GM18868 (cell line): ENCODE data around the gene AHNAK.
"Not testable (repeated sequence)": the region's sequence is repeated elsewhere in the genome, so short reads cannot be mapped to it uniquely, and the experiment has no call there.

Experiments
- ATAC-seq: cut with Tn5 transposase; IDR thresholded peaks from one replicate; pipeline ENCODE4 v1.9.1; 2021; ENCODE audit warnings: mild to moderate bottlenecking, moderate library complexity; ENCODE audit not compliant: unreplicated experiment

The AHNAK gene

GRCh38 chr11:62391642-62392425, 154.8 kb downstream of the AHNAK start:
- ATAC-seq, result no peak

GRCh38 chr11:62390722-62391121, 155.9 kb downstream of the AHNAK start:
- ATAC-seq, result no peak

- no peak for ATAC-seq
Measured at GRCh38 chr11:62390237-62390636, 156.4 kb downstream of the AHNAK start.

- ATAC-seq, result no peak
Measured at GRCh38 chr11:62388999-62389398, 157.6 kb downstream of the AHNAK start.

GRCh38 chr11:62387381-62387780, 159.2 kb downstream of the AHNAK start:
- ATAC-seq, result no peak

- ATAC-seq, result not testable (repeated sequence)
Measured at GRCh38 chr11:62386083-62386482, 160.5 kb downstream of the AHNAK start.

GRCh38 chr11:62383822-62384221, 162.8 kb downstream of the AHNAK start:
- ATAC-seq, result no peak
